Sigmoid colon (tissue), 7 donors: ENCODE results near the gene LDLRAD4. TPM values are rescaled to one million over a fixed set of nuclear protein-coding genes. Genes with fewer than 3 reads are reported as not detected.
A peak's percentile ranks its signal among the peaks of the same experiment; 100 is the strongest.

Source experiments
- DNase-seq: peaks from one replicate; pipeline ENCODE4 v3.0.0-alpha.2; 2019
- H3K27ac ChIP-seq, 4 donors: fragments of 200-600 bp; sonication (generic); one replicate each; pipeline ENCODE4 v1.5.1; 2016 to 2019; ENCODE audit warnings: mild to moderate bottlenecking in 1 of 4
- H3K27me3 ChIP-seq, 3 donors: fragments of 200-600 bp; sonication (generic); one replicate each; pipeline ENCODE4 v1.5.1; 2019; ENCODE audit warnings: mild to moderate bottlenecking in 1 of 3
- H3K36me3 ChIP-seq, 4 donors: fragments of 200-600 bp; sonication (generic); one replicate each; pipeline ENCODE4 v1.5.1; 2016 to 2019
- H3K4me1 ChIP-seq, 4 donors: fragments of 200-600 bp; sonication (generic); one replicate each; pipeline ENCODE4 v1.5.1; 2017 to 2019
- H3K4me3 ChIP-seq, 4 donors: fragments of 200-600 bp; sonication (generic); one replicate each; pipeline ENCODE4 v1.5.1; 2017 to 2019; ENCODE audit warnings: mild to moderate bottlenecking in 2 of 4, moderate library complexity in 1 of 4
- H3K9me3 ChIP-seq, 4 donors: fragments of 200-600 bp in 3 of 4; sonication (generic) in 3 of 4; one replicate each; pipeline versions ENCODE4 v1.5.1 to v1.6.1; 2013 to 2019
- EP300 ChIP-seq, 4 donors: sonication (generic); formaldehyde crosslinking; IDR thresholded peaks; one replicate each; pipeline ENCODE4 v1.6.1; 2017; ENCODE audit warnings: antibody characterized with exemption in 4 of 4
- POLR2A ChIP-seq, 2 donors: fragments of 450-650 bp; IDR thresholded peaks; one replicate each; pipeline ENCODE4 v1.6.1; 2016; ENCODE audit warnings: antibody characterized with exemption in 2 of 2, mild to moderate bottlenecking in 2 of 2, moderate library complexity in 2 of 2
- POLR2AphosphoS5 ChIP-seq, 4 donors: sonication (generic); formaldehyde crosslinking; IDR thresholded peaks; one replicate each; pipeline ENCODE4 v1.6.1; 2017; ENCODE audit warnings: antibody characterized with exemption in 4 of 4
- WGBS, 2 donors: extraction: QIAGEN DNeasy Blood & Tissue Kit; methylation state at CpG; one replicate each; pipeline ENCODE4 v1.1.7; 2013; 5-methylcytosine and 5-hydroxymethylcytosine counted together
- intact Hi-C: fragments of 100-400 bp; cut with DNase I; formaldehyde crosslinking; loops from one replicate; pipeline ENCODE4 v1.15.1; 2023
- polyA plus RNA-seq, 3 donors: library from polyadenylated mRNA; stranded (reverse); fragments of 200-250 nt; gene quantifications; one replicate each; pipeline ENCODE4 v1.2.3, GENCODE V29; 2013
- total RNA-seq, 4 donors: library from RNA; depleted of rRNA; stranded (reverse); fragments of >200 nt; gene quantifications; one replicate each; pipeline ENCODE4 v1.1.0, GENCODE V29; 2016
- TF ChIP-seq, protein P1 (sequence below), 4 experiments: fragments of 450-650 bp in 3 of 4; fragments of 200-600 bp in 1 of 4; IDR thresholded peaks; one replicate each; pipeline ENCODE4 v1.5.1; 2016 to 2019; ENCODE audit warnings: antibody characterized with exemption in 4 of 4, mild to moderate bottlenecking in 3 of 4, moderate library complexity in 2 of 4
- donor health status: healthy with polysubstance abuse.
- donor health status: Bipolar disorder and iron deficiency.
- donor health status: healthy.

Gene LDLRAD4
- total and polyA plus RNA-seq, 7 donors = 1.2 to 28.2 (median 17.2) TPM

DNA sequence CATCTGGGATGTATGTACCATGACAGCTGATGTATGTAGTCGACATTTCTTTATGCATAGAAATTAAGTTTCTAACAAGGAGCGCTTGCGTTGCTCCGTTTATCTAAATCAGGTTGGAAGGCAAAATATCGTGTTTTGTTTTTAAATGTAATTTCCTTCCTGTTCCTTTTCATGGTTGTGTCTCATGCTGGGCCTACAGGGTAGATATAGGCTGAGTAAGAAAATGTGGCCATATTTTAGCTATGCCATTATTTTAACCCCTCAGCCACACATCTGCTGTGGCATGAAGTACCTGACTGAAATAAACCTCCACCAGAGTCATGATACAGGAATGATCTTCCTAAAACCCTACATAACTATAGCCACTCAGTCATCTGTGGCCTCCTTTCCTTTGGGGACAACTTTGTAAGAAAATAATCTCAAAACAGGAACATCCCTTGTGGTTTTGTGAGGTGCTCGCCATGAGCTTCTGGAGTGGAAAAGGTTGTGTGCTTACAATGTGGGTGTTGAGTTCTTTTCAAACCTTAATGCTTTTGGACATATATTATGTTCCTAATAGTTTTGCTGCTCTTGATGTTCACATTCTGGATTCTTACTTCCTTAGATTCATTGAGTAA, 293.5 kb downstream of the LDLRAD4 start:
- TF ChIP-seq, protein P1, sequence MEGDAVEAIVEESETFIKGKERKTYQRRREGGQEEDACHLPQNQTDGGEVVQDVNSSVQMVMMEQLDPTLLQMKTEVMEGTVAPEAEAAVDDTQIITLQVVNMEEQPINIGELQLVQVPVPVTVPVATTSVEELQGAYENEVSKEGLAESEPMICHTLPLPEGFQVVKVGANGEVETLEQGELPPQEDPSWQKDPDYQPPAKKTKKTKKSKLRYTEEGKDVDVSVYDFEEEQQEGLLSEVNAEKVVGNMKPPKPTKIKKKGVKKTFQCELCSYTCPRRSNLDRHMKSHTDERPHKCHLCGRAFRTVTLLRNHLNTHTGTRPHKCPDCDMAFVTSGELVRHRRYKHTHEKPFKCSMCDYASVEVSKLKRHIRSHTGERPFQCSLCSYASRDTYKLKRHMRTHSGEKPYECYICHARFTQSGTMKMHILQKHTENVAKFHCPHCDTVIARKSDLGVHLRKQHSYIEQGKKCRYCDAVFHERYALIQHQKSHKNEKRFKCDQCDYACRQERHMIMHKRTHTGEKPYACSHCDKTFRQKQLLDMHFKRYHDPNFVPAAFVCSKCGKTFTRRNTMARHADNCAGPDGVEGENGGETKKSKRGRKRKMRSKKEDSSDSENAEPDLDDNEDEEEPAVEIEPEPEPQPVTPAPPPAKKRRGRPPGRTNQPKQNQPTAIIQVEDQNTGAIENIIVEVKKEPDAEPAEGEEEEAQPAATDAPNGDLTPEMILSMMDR (IDR thresholded peaks at IDR 0.05) = no peak
- TF ChIP-seq EP300 (IDR thresholded peaks at IDR 0.05) (no peak), POLR2A (IDR thresholded peaks at IDR 0.05) (no peak), POLR2AphosphoS5 (IDR thresholded peaks at IDR 0.05) (no peak)
- H3K27me3 ChIP-seq = no peaks in the 10 kb centered on the region

DNA sequence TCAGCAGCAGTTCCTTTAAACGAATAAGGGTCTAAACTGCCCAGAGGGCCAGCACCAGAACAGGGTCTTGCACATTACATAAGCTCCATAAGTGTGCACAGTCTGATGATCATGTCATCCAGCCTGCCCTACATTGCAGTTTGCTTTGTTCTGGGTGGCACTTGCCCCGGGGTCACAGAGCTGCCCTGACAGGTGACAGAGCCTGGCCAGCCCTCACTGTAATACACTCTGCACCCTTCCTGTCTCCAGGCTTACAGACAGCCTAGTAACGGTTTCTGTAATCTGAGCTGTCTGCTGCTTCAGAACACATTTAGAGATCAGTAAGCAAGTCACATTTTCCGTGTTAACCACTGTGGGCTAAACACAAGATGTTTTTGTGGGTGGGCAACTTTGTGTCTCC, 294.5 kb downstream of the LDLRAD4 start:
- no peaks in the 10 kb centered on the region for H3K27me3 ChIP-seq
- WGBS, 2 donors = 45 to 67% methylated on average over 4 of the region's 4 CpGs
- H3K4me1 ChIP-seq = no peaks in the 10 kb centered on the region
- intact Hi-C loops = no loop called here
- H3K36me3 ChIP-seq = no peaks in the 10 kb centered on the region
- peaks cover 0 to 3% (median 0%) of the 10 kb centered on the region in 4 donors for H3K9me3 ChIP-seq
- TF ChIP-seq EP300 (IDR thresholded peaks at IDR 0.05) (no peak), POLR2AphosphoS5 (IDR thresholded peaks at IDR 0.05) (no peak), POLR2A (IDR thresholded peaks at IDR 0.05) (no peak)
- TF ChIP-seq, protein P1 (IDR thresholded peaks at IDR 0.05) = no peak
- H3K4me3 ChIP-seq = no peak overlapping the region
- no peak overlapping the region for H3K27ac ChIP-seq
- peak; percentile 50 for DNase-seq

More for the DNA sequence above, 293.5 kb downstream of the LDLRAD4 start:
- DNase-seq = no peak
- H3K9me3 ChIP-seq = peaks cover 0 to 3% (median 0%) of the 10 kb centered on the region in 4 donors
- no peaks in the 10 kb centered on the region for H3K4me1 ChIP-seq
- no peaks in the 10 kb centered on the region for H3K36me3 ChIP-seq
- 65 to 92% methylated on average over 6 of the region's 6 CpGs for WGBS, 2 donors
- no peak overlapping the region for H3K4me3 ChIP-seq
- intact Hi-C loops = no loop called here
- H3K27ac ChIP-seq = no peak overlapping the region

DNA sequence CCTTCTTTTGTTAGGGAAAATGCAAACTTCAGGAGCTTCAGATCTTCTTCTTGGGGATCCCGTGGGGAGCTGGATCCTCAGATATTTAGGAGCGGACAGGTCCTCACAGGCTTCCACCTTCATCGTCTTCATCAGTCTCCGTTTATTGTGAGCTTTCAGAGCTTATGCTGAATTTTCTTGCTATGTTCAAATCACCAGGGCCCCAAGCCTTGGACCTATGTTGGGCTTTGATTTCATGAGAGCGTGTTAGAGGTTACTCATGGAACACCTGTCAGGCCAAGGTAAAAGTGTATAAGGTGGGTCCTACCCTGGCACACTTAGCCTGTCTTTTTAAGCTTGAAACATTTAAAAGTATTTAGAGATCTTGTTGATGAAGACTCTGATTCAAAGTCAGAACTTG, 294.9 kb downstream of the LDLRAD4 start:
- H3K27me3 ChIP-seq = no peaks in the 10 kb centered on the region
- intact Hi-C loops = no loop called here
- no peak overlapping the region for H3K27ac ChIP-seq
- TF ChIP-seq EP300 (IDR thresholded peaks at IDR 0.05) = no peak
- no peak for TF ChIP-seq POLR2A (IDR thresholded peaks at IDR 0.05)
- TF ChIP-seq POLR2AphosphoS5 (IDR thresholded peaks at IDR 0.05) = no peak
- TF ChIP-seq, protein P1 (IDR thresholded peaks at IDR 0.05) = no peak
- H3K9me3 ChIP-seq = peaks cover 0 to 3% (median 0%) of the 10 kb centered on the region in 4 donors
- H3K36me3 ChIP-seq = no peaks in the 10 kb centered on the region
- no peaks in the 10 kb centered on the region for H3K4me1 ChIP-seq
- H3K4me3 ChIP-seq = no peak overlapping the region
- WGBS, 2 donors = 96 to 98% methylated on average over 5 of the region's 5 CpGs
- no peak for DNase-seq

DNA sequence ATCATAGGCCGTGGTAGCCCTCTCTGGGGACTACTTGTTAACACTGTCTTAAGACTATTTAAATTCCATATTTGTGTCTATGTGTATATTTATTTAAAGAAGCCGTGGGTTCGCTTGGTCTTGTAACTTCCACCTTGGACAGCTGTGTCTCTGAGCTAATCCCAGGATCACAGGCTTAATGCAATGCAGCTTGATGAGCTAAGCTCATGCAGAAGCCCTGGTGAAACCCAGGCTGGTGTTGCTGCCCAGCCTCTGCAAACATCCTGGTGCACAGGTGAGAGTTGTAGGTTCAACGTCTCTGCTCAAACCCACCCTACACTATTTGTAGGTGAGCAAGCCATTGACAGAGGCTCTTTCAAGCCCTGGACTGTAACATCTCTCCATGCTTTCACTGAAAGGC, 296.0 kb downstream of the LDLRAD4 start:
- 80 to 92% methylated on average over 4 of the region's 4 CpGs for whole genome bisulfite sequencing, 2 donors
- TF ChIP-seq, protein P1 (IDR thresholded peaks at IDR 0.05) = no peak
- TF ChIP-seq POLR2A (IDR thresholded peaks at IDR 0.05) (no peak), EP300 (IDR thresholded peaks at IDR 0.05) (no peak), POLR2AphosphoS5 (IDR thresholded peaks at IDR 0.05) (no peak)
- Histone ChIP-seq H3K27ac (no peak overlapping the region), H3K36me3 (no peaks in the 10 kb centered on the region), H3K4me1 (no peaks in the 10 kb centered on the region), H3K4me3 (no peak overlapping the region), H3K9me3 (no peaks in the 10 kb centered on the region), H3K27me3 (no peaks in the 10 kb centered on the region)
- intact Hi-C loops = no loop called here
- no peak for DNase-seq

DNA sequence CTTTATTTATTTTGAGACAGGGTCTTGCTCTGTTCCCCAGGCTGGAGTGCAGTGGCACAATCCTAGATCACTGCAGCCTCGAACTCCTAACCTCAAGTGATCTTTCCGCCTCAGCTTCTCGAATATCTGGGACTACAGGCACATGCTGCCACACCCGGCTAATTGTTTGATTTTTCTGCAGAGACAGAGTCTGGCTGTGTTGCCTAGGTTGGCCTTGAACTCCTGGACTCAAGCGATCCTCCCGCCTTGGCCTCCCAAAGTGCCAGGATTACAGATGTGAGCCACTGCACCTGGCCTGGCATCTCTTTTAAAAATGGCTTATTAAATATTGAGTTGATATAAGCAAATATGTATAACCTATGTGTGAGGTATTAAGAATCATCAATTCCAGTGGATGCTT, 298.3 kb downstream of the LDLRAD4 start:
- WGBS, 2 donors = 92 to 96% methylated on average over 6 of the region's 6 CpGs
- H3K27me3 ChIP-seq = no peaks in the 10 kb centered on the region
- TF ChIP-seq EP300 (IDR thresholded peaks at IDR 0.05) = no peak
- TF ChIP-seq POLR2A (IDR thresholded peaks at IDR 0.05) = no peak
- no peak for TF ChIP-seq POLR2AphosphoS5 (IDR thresholded peaks at IDR 0.05)
- TF ChIP-seq, protein P1 (IDR thresholded peaks at IDR 0.05) = no peak
- H3K9me3 ChIP-seq = no peaks in the 10 kb centered on the region
- no peak overlapping the region for H3K27ac ChIP-seq
- no peak overlapping the region for H3K4me3 ChIP-seq
- no peaks in the 10 kb centered on the region for H3K36me3 ChIP-seq
- no peak for DNase-seq
- H3K4me1 ChIP-seq = peaks cover 0 to 5% (median 0%) of the 10 kb centered on the region in 4 donors
- intact Hi-C loops = no loop called here
